Central memory CD4-positive, alpha-beta T cell (primary cell): ENCODE measurements around the gene STAT1.
"Not testable (repeated sequence)": the region's sequence is repeated elsewhere in the genome, so short reads cannot be mapped to it uniquely, and the experiment has no call there.

ENCODE experiments used
- DNase-seq: peaks from one replicate; pipeline ENCODE4 v3.0.0; 2022

The STAT1 gene

DNA sequence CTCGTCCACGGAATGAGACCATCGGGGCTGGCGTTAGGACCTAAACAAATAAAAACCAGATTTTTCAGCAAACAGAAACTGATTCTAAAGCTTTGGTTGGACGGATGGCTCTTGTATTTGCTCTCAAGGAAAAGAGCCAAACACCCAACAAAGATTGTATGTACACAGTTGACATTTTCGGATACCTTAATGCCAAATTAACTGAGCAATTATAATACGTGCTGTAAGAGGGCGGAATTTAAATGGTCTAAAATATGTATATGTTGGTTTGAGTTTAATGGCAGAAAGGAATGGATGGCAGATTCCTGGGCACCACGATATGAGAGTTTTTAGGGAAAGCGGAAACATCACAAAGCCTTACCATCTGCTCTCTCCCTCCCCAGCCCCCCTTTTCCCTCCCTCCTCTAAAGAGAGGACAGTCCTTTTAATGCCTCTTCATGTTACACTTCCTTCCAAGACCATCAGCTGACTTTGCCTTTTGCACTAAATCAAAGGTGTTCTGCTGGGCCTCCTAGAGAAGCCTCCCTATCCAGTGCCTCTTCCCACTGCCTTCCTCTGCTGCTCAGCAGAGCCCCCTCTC lies 33.3 kb downstream of the STAT1 start:
- DNase-seq = no peak

DNA sequence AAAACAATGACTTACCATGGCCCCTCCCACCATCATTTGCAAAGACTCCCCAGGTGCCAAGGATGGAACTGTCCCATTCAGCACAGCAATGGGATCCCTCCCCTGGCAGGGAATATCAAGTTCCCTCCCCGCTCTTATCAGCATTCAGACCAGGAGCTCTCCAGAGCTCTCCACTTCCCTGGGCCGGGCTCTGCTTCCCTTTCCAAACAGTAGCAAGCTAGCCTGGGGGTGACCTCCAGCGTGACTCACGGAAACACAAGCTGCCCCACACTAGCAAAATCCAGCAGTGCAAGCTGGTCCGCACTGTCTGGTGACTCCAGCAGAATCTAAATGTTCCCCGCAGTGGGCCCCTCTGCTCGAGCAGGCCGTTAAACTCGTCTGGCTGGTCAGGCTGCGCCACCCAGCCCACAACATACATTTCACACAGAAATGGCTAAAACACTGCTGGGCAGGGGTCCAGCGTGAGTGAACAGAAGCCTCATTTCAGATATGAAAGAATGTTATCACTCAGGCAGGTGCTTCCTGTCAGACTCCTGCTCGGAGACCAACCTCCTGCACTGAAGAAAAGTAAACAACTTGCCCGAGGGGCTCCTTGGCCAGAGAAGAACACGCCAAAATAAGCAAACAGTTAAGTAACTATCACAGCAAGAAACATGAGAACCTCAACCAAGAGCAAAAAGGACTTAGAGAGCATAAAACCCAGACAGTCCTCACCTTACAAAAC lies 33.9 kb downstream of the STAT1 start:
- no peak for DNase-seq

DNA sequence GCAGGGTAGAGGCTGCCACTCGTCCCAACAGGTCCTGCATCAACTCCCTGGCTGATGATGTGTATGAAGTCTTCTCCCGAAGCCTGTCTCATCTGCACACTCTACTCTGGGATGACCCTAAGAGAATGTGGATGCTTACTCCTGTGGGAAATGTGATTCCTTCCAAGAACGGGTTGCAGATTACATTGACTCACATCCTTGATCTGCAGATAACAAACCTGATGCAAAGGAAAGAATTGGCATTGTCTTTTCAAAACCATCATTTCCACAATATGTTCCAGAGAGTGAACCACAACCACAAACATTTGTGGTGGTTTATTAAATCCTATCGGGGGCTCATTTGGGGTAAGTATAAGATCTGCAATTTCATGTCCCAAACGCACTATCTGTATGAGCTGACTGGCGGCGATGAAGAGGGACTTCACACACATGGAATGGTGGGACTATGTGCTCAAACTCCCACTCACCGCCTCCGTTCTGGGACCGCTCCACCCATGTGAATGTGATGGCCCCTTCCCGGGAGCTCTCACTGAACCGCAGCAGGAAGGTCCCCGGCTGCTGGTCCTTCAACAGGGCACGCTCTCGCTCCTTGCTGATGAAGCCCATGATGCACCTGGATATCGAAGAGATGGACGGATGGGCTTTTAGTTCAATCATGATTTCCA lies 35.5 kb downstream of the STAT1 start:
- DNase-seq = no peak

DNA sequence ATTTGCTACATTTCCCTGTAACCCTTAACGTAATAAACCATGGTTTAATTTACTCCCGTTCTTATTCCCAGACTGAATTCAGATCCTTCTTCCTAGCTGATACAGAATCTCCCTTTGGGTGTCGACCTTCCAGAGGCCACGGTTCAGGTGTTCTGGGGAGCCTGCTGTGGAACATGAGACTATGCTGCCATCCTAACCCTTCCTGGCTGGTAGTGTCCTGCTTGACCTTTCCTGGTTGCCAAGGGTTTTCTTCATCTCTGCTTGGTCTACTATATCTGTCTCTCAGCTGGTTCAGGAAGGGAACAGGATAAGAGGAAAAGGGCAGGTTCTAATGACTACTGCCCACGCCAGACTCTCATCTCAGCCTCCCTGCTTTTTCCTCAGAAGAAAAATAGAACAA lies 36.5 kb downstream of the STAT1 start:
- DNase-seq = no peak

DNA sequence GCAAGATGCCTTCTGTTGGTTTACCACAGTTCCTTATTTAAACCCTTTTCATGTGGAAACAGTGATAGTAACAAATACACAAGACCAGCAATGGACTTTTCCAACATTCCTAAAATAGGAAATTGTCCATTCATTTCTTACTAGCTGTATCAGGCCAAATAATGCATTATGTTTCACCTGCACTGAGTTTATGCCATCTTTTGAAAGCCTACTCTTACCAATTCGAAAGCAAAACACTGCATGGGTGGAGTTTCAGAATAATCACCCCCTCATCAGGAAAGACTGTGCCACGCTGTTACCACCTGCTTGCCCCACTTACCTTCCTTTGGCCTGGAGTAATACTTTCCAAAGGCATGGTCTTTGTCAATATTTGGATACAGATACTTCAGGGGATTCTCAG lies 37.5 kb downstream of the STAT1 start:
- DNase-seq = no peak

DNA sequence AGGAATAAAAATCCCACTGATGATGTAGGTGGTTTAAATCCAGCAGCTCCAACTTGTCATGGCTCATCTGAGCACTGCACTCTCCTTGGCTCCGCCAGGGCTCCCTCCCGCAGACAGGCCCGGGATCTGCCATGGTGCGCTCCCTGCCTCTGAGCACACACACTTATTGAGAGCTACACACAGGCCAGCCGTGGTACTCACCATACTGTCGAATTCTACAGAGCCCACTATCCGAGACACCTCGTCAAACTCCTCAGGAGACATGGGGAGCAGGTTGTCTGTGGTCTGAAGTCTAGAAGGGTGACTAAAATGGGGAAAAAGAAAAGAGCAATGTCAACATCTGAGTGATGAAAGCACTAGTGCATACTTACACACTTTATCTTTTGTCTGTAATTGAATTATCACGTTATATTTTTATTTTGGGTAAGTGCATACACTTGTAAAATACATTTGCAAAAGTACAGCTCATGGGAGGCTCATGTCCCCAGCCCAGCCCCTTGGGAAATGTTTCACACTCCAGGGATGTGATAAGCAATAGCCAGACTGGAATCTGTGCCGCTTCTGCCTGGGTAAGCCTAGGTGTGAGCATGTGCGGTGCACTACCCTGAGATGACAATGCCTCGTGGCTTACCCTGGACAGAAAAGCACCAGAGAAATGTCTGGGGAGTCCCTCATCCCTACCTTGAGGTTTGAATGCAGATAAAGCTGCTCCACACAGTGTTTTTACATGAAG lies 39.2 kb downstream of the STAT1 start:
- DNase-seq = no peak

DNA sequence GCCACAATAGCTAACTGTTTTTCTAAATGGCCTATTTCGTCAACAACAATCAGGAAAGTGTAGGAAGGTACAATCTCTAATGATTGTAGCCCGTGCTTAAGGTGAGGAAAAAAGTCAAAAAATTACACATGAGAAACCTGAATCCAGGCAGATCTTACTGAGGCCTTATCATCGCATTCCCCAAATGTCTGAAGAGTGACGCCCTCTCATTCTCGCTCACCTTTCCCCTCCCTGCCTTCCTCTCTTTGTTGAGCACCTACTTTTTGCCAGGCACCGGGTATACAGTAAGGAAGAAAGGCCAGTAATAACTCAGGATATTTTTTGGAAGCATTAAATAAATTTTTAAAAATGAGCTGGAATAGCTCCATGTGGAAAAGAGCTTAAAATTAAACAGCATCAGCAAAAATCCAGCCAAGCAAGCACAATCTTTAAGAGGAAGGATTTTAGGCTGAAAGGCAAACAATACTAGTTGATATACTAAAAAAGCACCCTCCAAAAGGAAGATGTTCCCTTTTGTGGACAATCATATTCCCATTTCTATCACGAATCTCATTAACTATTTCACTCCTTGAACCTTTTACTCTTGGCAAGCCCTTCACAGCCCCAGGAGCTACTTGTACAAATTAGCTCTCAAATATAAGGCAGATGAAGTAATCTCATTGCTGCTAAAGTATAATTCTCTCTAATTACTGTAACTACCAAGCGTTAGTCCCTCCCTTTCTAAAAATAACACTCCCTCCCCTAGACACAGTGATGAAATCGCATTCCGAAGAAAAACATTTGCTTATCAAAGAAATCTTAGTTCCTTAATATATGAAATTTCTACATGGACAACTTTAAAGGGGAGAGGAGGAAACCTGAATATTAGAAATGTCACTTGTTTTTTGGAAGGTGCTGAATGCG lies 40.0 kb downstream of the STAT1 start:
- no peak for DNase-seq

DNA sequence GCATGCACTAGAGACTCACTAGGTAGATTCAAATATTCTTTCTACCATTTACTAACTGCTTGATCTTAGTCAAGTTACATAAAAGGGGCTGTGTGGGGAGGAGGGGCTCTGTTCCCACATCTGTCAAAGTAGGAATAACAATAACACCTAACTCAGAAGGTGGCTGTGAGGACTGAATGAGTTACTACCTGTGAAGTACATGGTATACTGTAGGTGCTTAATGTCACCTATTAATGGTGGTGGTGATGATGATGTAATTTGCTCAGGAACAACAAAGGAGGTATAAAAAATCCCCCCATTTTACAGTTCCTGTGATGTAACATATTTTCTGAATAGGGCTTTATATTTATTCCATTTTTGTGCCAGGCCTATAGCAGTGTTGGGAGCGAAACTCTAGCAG lies 40.7 kb downstream of the STAT1 start:
- DNase-seq = no peak

DNA sequence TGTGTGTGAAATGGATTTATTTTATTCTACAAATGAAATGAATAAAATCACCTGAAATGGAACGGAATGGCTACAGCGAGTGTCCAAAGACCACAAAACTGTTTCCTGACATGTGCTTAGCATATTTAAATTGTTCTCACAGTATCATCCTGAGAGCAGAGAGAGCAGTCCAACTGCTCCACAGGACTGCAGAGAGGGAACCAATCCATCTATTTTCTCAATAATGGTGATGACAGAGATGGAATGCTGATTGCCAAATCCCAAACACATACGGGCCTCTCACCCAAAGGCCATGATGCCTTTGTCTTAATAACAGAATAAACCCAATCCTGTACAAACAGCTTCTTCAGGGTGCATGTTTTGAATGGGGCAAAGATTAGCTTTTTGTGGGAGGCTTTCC lies 41.1 kb downstream of the STAT1 start:
- no peak for DNase-seq

DNA sequence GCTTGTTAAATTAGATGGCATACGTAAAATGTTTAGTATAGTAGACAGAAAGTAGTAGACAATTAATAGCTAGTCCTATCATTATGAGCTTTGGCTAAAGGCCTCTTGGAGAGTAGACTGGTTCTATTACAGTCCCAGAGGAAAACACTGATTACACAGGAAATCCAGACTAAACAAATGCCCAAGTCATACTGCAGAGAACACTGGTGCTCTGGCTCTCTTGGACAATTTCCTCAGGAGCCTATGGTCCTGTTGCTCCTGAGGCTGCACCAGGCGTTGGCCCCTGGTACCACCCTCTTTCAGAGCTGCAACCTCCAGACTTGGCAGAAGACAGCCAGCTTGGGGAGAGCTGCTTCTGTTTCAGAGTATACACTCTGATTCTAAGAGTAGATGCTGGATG lies 41.8 kb downstream of the STAT1 start:
- no peak for DNase-seq

DNA sequence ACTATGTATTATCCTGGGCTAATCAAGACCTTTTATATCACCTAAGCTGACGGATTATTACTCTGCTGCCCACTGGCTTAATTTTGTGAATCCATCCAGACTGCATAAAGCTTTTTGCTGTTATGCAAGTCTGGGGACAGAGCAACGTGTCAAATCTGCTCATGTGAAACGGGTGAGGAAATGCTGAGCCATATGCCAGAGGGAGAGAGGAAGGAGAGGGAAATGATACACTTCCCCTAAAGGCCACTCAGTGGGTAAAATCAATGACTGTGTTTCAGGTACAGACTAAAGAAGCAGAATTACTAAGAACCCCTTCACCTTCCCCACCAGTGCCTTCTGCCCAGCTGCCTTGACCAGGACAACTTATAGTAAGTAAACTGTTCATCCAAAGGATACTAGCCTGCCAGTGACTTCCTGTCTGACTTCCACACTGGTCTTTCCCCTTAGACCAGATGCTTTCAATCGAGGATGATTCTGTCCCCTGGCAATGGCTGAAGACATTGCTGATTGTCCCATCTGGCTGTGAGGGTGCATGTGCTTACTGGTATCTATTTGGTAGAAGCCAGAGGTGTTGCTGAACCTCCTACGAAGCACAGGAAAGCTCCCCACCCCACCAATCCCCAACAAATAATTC lies 43.0 kb downstream of the STAT1 start:
- DNase-seq = no peak

DNA sequence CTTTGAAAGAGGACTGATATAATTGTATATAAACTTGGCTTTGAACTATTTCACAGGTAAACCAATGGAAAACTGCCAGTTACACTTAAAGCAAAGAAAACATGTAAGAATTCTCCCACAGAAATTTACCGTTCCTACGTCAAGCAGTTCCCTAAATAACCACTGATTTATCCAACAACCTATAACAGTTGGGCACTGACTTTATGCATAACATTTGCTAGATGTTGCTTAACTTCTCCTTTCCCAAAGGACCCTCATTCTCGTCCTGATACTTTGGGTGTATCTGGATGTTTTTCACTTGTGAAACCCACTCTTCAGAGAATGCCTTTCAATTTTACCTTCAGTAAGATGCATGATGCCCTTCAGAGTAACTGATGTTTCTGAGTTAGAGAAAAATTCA lies 43.8 kb downstream of the STAT1 start:
- no peak for DNase-seq

DNA sequence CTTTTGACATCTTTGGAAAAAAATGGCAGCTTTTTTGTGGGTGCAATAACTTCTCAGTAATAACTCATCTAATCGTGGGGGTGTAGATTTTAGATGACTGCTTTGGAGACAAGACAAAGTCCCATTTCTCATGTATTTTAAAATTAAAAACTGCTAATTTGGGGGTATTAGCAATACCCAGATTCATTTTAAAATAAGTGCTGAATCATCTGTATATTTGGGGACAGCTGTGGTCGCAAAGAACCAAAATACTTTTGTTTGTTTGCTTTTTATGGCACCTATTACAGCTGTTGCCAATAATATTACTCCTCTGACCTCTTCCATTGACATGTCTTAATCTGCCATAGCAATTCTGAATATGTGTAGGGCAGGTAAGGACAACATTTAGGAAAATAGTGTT lies 45.4 kb downstream of the STAT1 start:
- no peak for DNase-seq

DNA sequence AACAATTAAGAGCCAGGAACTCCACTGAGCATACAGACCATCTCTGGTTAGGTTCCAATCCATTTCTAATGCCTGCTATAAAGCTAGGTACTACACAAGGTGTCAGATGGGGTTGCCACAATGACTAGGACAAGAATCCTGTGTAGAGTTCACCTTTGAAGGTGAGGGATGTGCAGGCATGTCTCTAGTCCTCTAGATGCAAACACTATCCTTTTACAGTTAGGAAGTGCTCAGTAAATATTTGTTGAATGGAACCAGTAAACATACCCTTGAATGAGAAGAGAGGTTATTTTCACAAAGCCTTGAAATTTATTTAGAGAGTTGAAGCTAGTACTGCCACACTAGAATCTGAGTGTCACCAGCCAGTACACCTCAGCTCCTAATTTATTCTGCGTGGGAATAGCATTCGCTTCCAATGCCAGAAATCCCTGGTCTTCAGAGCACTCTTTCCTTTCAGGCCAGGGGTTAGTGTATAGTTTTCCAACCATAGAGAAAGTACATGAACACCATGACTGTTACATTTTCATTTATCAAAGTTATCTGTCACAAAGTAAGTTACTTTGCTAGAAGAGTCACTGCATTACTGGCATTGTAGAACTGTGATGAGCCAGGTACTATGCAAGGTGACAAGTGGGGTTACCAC lies 48.3 kb downstream of the STAT1 start:
- DNase-seq = no peak

DNA sequence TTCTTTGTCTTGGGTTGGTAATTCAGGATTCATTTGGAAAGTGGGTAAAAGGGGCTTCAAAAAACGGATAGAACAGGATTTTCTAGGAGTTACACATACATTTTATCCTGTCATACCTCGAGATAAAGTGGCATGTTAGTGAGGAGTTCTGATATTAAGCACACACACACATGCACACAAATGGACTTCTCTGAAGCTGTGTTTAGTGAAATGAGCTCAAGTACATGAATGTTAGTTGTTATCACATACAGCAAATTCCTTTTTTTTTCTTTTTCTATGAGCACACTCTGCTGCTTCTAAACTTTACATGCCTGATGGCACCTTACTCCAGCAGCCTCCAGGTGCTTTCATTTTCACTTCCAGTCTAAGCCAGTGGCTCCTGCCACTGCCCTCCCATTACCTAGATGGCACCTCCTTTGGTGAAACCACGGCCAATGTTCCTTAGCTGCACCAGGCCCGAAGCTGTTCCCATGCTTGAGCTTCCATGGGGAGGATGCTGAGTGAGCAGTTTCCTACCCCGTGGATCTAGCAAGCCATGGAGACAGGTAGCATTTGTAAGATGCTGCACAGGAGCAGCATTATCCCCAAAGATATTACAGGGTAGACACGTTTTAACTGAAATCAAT lies 49.7 kb downstream of the STAT1 start:
- no peak for DNase-seq

DNA sequence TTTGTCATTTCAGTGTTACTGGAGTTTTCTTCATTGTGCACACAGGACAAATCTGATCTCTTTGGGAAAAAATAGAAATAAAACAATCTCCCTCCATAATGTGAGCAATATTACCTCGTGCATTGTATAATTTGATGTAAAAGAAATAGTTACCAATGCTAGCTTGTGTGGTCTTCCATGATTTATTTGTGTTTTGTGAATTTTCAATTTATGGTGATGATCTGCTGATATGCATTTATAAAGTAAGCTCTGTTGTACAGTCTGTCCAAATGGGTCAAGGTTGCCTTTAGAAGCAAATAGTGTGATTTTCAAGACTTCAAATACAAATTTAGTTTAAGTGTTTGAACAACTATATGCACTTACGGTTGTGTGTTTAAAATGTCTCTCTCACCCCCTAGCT lies 50.9 kb downstream of the STAT1 start:
- DNase-seq = no peak

DNA sequence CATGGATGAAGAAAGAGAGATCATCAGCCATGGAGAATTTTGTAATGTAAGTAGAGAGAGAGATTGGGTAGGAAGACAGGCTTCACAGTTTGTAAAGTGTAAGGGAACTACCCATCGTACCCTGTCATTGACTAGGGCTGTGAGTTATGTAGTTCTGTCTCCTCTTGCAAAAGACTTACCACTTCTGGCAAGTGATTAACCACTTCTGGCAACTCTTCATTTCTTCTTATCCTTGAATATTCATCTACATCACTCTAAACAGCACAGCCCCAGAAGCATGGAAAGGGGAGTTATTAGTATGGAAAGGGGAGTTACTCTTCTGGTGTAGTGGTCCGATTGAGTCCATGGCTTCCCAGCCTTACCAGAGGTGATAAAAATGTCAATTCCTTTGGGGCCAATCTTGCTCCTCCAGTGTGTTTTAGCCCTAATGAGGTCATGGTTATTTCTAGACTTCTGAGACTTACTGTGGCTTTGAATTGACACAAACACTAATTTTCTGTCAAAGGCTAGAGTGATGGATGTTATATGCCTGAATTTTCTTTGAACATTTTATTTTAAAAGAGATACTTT lies 52.0 kb downstream of the STAT1 start:
- no peak for DNase-seq

DNA sequence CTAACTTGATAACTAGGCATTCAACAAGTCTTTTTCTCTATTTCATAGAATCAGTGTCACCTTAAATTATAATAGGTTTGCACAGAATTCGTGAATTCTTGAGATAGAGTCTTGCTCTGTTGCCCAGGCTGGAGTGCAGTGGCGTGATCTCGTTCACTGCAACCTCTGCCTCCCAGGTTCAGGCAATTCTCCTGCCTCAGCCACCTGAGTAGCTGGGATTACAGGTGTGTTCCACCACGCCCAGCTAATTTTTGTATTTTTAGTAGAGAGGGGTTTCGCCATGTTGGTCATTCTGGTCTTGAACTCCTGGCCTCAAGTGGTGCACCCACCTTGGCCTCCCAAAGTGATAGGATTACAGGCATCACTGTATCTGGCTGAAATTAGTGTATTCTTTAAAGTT lies 52.9 kb downstream of the STAT1 start:
- DNase-seq = not testable (repeated sequence)

DNA sequence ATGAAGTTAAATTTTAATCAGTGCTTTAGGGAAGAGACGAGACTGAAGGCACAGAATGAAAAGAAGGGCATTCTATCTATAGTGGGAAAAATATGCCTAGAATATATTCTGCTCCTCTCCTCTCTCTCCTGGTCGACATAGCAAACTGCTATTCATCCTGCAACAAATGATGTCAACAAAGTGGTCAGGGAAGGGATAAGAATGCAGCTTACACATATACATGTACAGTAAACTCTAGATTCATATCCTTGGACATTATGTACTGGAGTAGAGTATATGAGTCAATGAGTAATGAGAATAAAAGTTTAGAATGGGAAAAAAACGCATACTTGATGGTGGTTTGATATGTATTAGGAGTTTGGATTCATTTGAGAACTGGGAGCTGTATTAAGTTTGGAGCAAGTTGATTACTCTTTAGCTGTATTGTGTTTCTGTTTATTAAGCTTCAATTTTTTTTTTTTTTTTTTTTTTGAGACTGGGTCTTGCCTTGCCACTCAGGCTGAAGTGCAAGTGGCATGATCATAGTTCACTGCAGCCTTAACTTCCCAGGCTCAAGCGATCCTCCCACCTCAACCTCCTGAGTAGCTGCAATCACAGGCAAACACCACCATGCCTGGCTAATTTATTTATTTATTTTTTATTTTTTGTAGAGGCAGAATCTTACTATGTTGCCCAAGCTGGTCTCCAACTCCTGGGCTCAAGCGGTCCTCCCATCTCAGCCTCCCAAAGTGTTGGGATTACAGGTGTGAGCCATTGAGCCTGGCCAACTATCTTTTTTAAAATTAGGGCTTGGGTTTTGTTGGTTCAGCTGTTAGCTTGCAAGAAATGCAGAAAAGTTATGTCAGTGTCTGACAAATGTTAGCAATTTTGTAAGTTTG lies 53.8 kb downstream of the STAT1 start:
- no peak for DNase-seq

DNA sequence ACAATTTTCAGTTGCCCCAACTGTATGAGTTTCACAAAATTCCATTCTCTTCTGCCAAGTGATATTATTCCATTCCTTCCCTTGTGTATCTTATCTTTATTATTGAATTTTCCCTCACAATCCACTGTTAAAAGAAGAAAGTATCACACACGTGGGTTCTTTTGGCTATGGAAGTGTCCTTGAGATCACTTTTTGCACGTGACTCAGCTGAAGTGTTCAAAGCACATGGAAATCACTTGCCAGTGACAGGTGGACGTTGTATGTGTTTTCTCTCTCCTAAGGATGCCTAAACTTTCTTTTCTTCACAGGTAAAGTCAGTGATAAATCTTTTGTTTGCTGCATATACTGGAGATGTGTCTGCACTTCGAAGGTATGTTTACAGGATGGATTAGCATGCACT lies 60.7 kb downstream of the STAT1 start:
- DNase-seq = no peak
